ENCODE results near the gene MAN1A1. TPM values are rescaled to one million over a fixed set of nuclear protein-coding genes. Genes with fewer than 3 reads are reported as not detected.

Gene MAN1A1
- polyA plus RNA-seq, 3 donors, result 11.0 to 20.4 (median 16.1) TPM

GRCh38 chr6:119134752-119135151 lies 214.8 kb downstream of the MAN1A1 start:
- Histone ChIP-seq H2AFZ (ENCODE audit: insufficient read depth, low read depth, low read length, poor library complexity, severe bottlenecking) (no peak overlapping the region), H3K4me3 (replicated peaks in 1 of 3; ENCODE audit: low read depth in 2 of 3, low read length in 3 of 3) (no peak overlapping the region), H3K27ac (ENCODE audit: low read depth in 1 of 2, low read length in 2 of 2) (no peak overlapping the region), H3K27me3 (ENCODE audit: control insufficient read depth in 2 of 2, insufficient read depth in 2 of 2, low read length in 2 of 2) (no peaks in the 10 kb centered on the region), H3K4me2 (replicated peaks; ENCODE audit: extremely low read depth, low read length, poor library complexity, severe bottlenecking) (no peak overlapping the region), H4K20me1 (ENCODE audit: insufficient read depth, low read length) (no peaks in the 10 kb centered on the region), H3K36me3 (replicated peaks in 1 of 2; ENCODE audit: control insufficient read depth in 1 of 2, insufficient read depth in 2 of 2, low read length in 2 of 2) (no peaks in the 10 kb centered on the region), H3K4me1 (ENCODE audit: control insufficient read depth in 1 of 2, insufficient read depth in 2 of 2, low read length in 2 of 2) (peaks cover 36 to 38% of the 10 kb centered on the region in 2 donors), H3K79me2 (ENCODE audit: insufficient read depth, low read length) (no peaks in the 10 kb centered on the region), H3K9me3 (replicated peaks in 1 of 2; ENCODE audit: control insufficient read depth in 1 of 2, insufficient read depth in 1 of 2, low read length in 2 of 2) (no peaks in the 10 kb centered on the region), H3K9ac (ENCODE audit: insufficient read depth, low read length, poor library complexity, severe bottlenecking) (no peak overlapping the region)
- TF ChIP-seq CTCF (IDR thresholded peaks at IDR 0.05), result no peak
- no peak for DNase-seq
- Mint-ChIP-seq H3K4me1 (peaks cover 35% of the 10 kb centered on the region), H3K27me3 (ENCODE audit: low read depth in 3 of 3) (peaks cover 0 to 2% (median 0%) of the 10 kb centered on the region in 3 donors), H3K4me3 (no peak overlapping the region), H3K27ac (no peak overlapping the region), H3K36me3 (no peaks in the 10 kb centered on the region), H3K9me3 (no peaks in the 10 kb centered on the region)
- WGBS (ENCODE audit: insufficient coverage), result no CpG with 5 or more reads among the region's 2 CpGs
- intact Hi-C loops (cut with micrococcal nuclease), result no loop called here

- no peak for TF ChIP-seq CTCF (IDR thresholded peaks at IDR 0.05)
- Histone ChIP-seq H4K20me1 (ENCODE audit: insufficient read depth, low read length) (no peaks in the 10 kb centered on the region), H3K27me3 (ENCODE audit: control insufficient read depth in 2 of 2, insufficient read depth in 2 of 2, low read length in 2 of 2) (no peaks in the 10 kb centered on the region), H3K27ac (ENCODE audit: low read depth in 1 of 2, low read length in 2 of 2) (no peak overlapping the region), H3K4me3 (replicated peaks in 1 of 3; ENCODE audit: low read depth in 2 of 3, low read length in 3 of 3) (no peak overlapping the region), H3K4me1 (ENCODE audit: control insufficient read depth in 1 of 2, insufficient read depth in 2 of 2, low read length in 2 of 2) (peaks cover 29 to 33% of the 10 kb centered on the region in 2 donors), H3K4me2 (replicated peaks; ENCODE audit: extremely low read depth, low read length, poor library complexity, severe bottlenecking) (no peak overlapping the region), H3K36me3 (replicated peaks in 1 of 2; ENCODE audit: control insufficient read depth in 1 of 2, insufficient read depth in 2 of 2, low read length in 2 of 2) (no peaks in the 10 kb centered on the region), H3K9me3 (replicated peaks in 1 of 2; ENCODE audit: control insufficient read depth in 1 of 2, insufficient read depth in 1 of 2, low read length in 2 of 2) (no peaks in the 10 kb centered on the region), H3K9ac (ENCODE audit: insufficient read depth, low read length, poor library complexity, severe bottlenecking) (no peak overlapping the region), H3K79me2 (ENCODE audit: insufficient read depth, low read length) (no peaks in the 10 kb centered on the region), H2AFZ (ENCODE audit: insufficient read depth, low read depth, low read length, poor library complexity, severe bottlenecking) (no peak overlapping the region)
- Mint-ChIP-seq H3K36me3 (no peaks in the 10 kb centered on the region), H3K9me3 (no peaks in the 10 kb centered on the region), H3K27me3 (ENCODE audit: low read depth in 3 of 3) (peaks cover 0 to 2% (median 0%) of the 10 kb centered on the region in 3 donors), H3K4me3 (no peak overlapping the region), H3K27ac (no peak overlapping the region), H3K4me1 (peaks cover 30% of the 10 kb centered on the region)
- 100% methylated on average over 1 of the region's 3 CpGs for WGBS (ENCODE audit: insufficient coverage)
- intact Hi-C loops (cut with micrococcal nuclease), result no loop called here
- DNase-seq, result no peak
These were observed 216.2 kb downstream of the MAN1A1 start for GRCh38 chr6:119133400-119133799.

Data from CD14-positive monocyte (primary cell).